K562 (cell line): Measurements from ENCODE around the gene YIPF2. TPM values are rescaled to one million over a fixed set of nuclear protein-coding genes. Genes with fewer than 3 reads are reported as not detected.

Experiments
- ATAC-seq: fragments of 200-7000 bp; cut with Tn5 transposase; 3 replicates; pipeline ENCODE4 v1.9.1; 2020; ENCODE audit warnings: moderate library complexity
- BruUV-seq: library from RNA; stranded (reverse); fragments of 400-500 nt; replicated peaks from 2 replicates; lab custom pipeline; 2021; lab: Mats Ljungman, UMichigan
- CTCF ChIA-PET: fragments of 300-600 bp; formaldehyde crosslinking; extraction: SDS; loops from one replicate; lab custom pipeline; 2021; ENCODE audit warnings: low intra/inter-chr PET ratio; lab: Yijun Ruan, JAX
- POLR2A ChIA-PET: fragments of 300-600, 350-650 bp; sonication (Branson Sonifier 250); formaldehyde crosslinking; extraction: SDS; loops from one replicate; lab custom pipeline; 2021; ENCODE audit warnings: antibody characterized with exemption, inconsistent platforms; lab: Yijun Ruan, JAX
- DNase-seq, 4 experiments: peaks; one replicate each; pipeline versions ENCODE4 v3.0.0 to v3.0.0-alpha.2; 2011 to 2018; ENCODE audit warnings: low spot score in 3 of 4, mixed read lengths in 3 of 4; ENCODE audit errors: extremely low read depth in 1 of 4
- FAIRE-seq: peaks from 2 replicates; lab custom pipeline; 2011; peaks lifted over from hg19 to GRCh38; lab: Jason Lieb, UNC
- H2AFZ ChIP-seq: 2 replicates; pipeline ENCODE4 v1.6.0; 2011; ENCODE audit warnings: low read depth, low read length, control low read depth, inconsistent platforms
- H3K27ac ChIP-seq: fragments of 200-600 bp; 3 replicates; pipeline ENCODE4 v1.8.0; 2011; ENCODE audit warnings: low read depth, mild to moderate bottlenecking, control low read depth, inconsistent platforms, low read length, moderate library complexity, mixed read lengths; ENCODE audit errors: extremely low read depth
- H3K27me3 ChIP-seq, 2 experiments: fragments of 300-600 bp in 1 of 2; 2 replicates in 1 of 2; 3 replicates in 1 of 2; pipeline versions ENCODE4 v1.6.0 to v1.8.0; 2011; ENCODE audit warnings: inconsistent platforms in 2 of 2, low read length in 2 of 2, mild to moderate bottlenecking in 1 of 2, mixed read lengths in 1 of 2, moderate library complexity in 1 of 2; ENCODE audit not compliant: control insufficient read depth in 2 of 2, insufficient read depth in 2 of 2
- H3K36me3 ChIP-seq: fragments of 300-600 bp; 3 replicates; pipeline ENCODE4 v1.8.0; 2011; ENCODE audit warnings: mild to moderate bottlenecking, low read length, inconsistent platforms; ENCODE audit not compliant: control insufficient read depth, insufficient read depth
- H3K4me1 ChIP-seq, 2 experiments: fragments of 200-600 bp in 1 of 2; replicated peaks in 1 of 2; 2 replicates in 1 of 2; 3 replicates in 1 of 2; pipeline versions ENCODE4 v1.5.1 to v1.8.0; 2011; ENCODE audit warnings: inconsistent platforms in 2 of 2, low read length in 2 of 2, mild to moderate bottlenecking in 1 of 2, mixed read lengths in 1 of 2, moderate library complexity in 1 of 2; ENCODE audit not compliant: control insufficient read depth in 2 of 2, insufficient read depth in 2 of 2
- H3K4me2 ChIP-seq: 2 replicates; pipeline ENCODE4 v1.6.1; 2011; ENCODE audit warnings: low read length, control low read depth, inconsistent platforms, mixed read lengths; ENCODE audit not compliant: insufficient read depth
- H3K4me3 ChIP-seq: fragments of 200-600 bp; sonication (generic), shearing (Covaris generic); 2 replicates; pipeline ENCODE4 v1.5.1; 2016; ENCODE audit warnings: control low read depth, inconsistent platforms
- H3K79me2 ChIP-seq: fragments of 200-600 bp; 3 replicates; pipeline ENCODE4 v1.8.0; 2011; ENCODE audit warnings: low read length, inconsistent platforms; ENCODE audit not compliant: control insufficient read depth, insufficient read depth
- H3K9ac ChIP-seq, 2 experiments: 2 replicates each; pipeline versions ENCODE4 v1.6.0 to v1.6.1; 2011; ENCODE audit warnings: low read depth in 2 of 2, low read length in 2 of 2, control low read depth in 1 of 2, inconsistent platforms in 1 of 2, mild to moderate bottlenecking in 1 of 2, mixed read lengths in 1 of 2; ENCODE audit not compliant: insufficient read depth in 1 of 2
- H3K9me1 ChIP-seq: one replicate; pipeline ENCODE4 v1.6.0; 2011; ENCODE audit warnings: inconsistent platforms, mild to moderate bottlenecking, low read length, moderate library complexity; ENCODE audit not compliant: control insufficient read depth, insufficient read depth
- H3K9me3 ChIP-seq: replicated peaks from 2 replicates; pipeline ENCODE4 v1.5.1; 2011; ENCODE audit warnings: low read depth, low read length, inconsistent platforms; ENCODE audit not compliant: control insufficient read depth, insufficient read depth
- H4K20me1 ChIP-seq: replicated peaks from 2 replicates; pipeline ENCODE4 v1.6.1; 2011; ENCODE audit warnings: low read length, inconsistent platforms, mixed read lengths; ENCODE audit not compliant: control insufficient read depth, insufficient read depth
- ARID2 ChIP-seq: fragments of 450-650 bp; IDR thresholded peaks from 2 replicates; pipeline ENCODE4 v1.6.1; 2017; ENCODE audit warnings: antibody characterized with exemption, mild to moderate bottlenecking
- CBX1 ChIP-seq: sonication (generic); IDR thresholded peaks from 2 replicates; pipeline ENCODE4 v1.6.1; 2016; ENCODE audit warnings: antibody characterized with exemption, low read depth, mild to moderate bottlenecking
- CEBPB ChIP-seq: fragments of 450-650 bp; IDR thresholded peaks from 2 replicates; pipeline ENCODE4 v1.6.1; 2016; ENCODE audit warnings: missing genetic modification characterization, missing compliant biosample characterization
- CEBPG ChIP-seq, 3 experiments: fragments of 200-800 bp in 1 of 3; sonication (Bioruptor generic) in 1 of 3; sonication (generic) in 1 of 3; formaldehyde crosslinking in 1 of 3; IDR thresholded peaks in 2 of 3; conservative IDR thresholded peaks in 1 of 3; 2 replicates each; pipeline versions ENCODE4 v1.6.1 to v1.8.0; 2016 to 2022; ENCODE audit warnings: missing compliant biosample characterization in 2 of 3, missing genetic modification characterization in 2 of 3, mild to moderate bottlenecking in 1 of 3, missing genetic modification reagents in 1 of 3
- ESRRB ChIP-seq: fragments of 250-450 bp; sonication (Bioruptor Pico); IDR thresholded peaks from 2 replicates; pipeline ENCODE4 v1.5.0; 2020; ENCODE audit warnings: mild to moderate bottlenecking, moderate library complexity, borderline replicate concordance
- FOXJ3 ChIP-seq: sonication (generic); formaldehyde crosslinking; IDR thresholded peaks from 2 replicates; pipeline ENCODE4 v1.4.0; 2020; ENCODE audit warnings: mild to moderate bottlenecking, missing genetic modification reagents
- FUS ChIP-seq: fragments of 200-400 bp; formaldehyde crosslinking; optimal IDR thresholded peaks from 2 replicates; pipeline ENCODE3; 2017; ENCODE audit warnings: low read depth, low read length
- GATAD2B ChIP-seq: fragments of 450-650 bp; IDR thresholded peaks from 2 replicates; pipeline ENCODE4 v1.6.1; 2017; ENCODE audit warnings: mild to moderate bottlenecking, borderline replicate concordance
- KDM1A ChIP-seq, 2 experiments: fragments of 450-650 bp; IDR thresholded peaks; 2 replicates each; pipeline ENCODE4 v1.6.1; 2016; ENCODE audit warnings: mild to moderate bottlenecking in 2 of 2
- MIER1 ChIP-seq: fragments of 450-650 bp; IDR thresholded peaks from 2 replicates; pipeline ENCODE4 v1.6.1; 2016; ENCODE audit warnings: antibody characterized with exemption, mild to moderate bottlenecking, low read depth
- MTA3 ChIP-seq: fragments of 450-650 bp; formaldehyde crosslinking; IDR thresholded peaks from 2 replicates; pipeline ENCODE4 v1.6.1; 2017; ENCODE audit warnings: mild to moderate bottlenecking, borderline replicate concordance
- POLR2B ChIP-seq: fragments of 450-650 bp; IDR thresholded peaks from 2 replicates; pipeline ENCODE4 v1.6.1; 2018; ENCODE audit warnings: low read depth; ENCODE audit not compliant: partially characterized antibody
- RBFOX2 ChIP-seq: fragments of 200-400 bp; formaldehyde crosslinking; IDR thresholded peaks from 2 replicates; pipeline ENCODE4 v1.6.1; 2017; ENCODE audit warnings: low read depth, mild to moderate bottlenecking, low read length, moderate library complexity
- SMAD2 ChIP-seq: fragments of 150-350 bp; IDR thresholded peaks from 2 replicates; pipeline ENCODE4 v1.6.1; 2014; ENCODE audit warnings: low read depth, mild to moderate bottlenecking, low read length
- SMARCA4 ChIP-seq: fragments of 450-650 bp; IDR thresholded peaks from 2 replicates; pipeline ENCODE4 v1.6.1; 2016
- SPI1 ChIP-seq: IDR thresholded peaks from 2 replicates; pipeline ENCODE4 v1.6.1; 2011; ENCODE audit warnings: low read depth, low read length, control low read depth, borderline replicate concordance
- TCF3 ChIP-seq: sonication (generic); formaldehyde crosslinking; IDR thresholded peaks from 2 replicates; pipeline ENCODE4 v1.4.0; 2020; ENCODE audit warnings: mild to moderate bottlenecking, missing genetic modification reagents
- ZKSCAN8 ChIP-seq: fragments of 200-800 bp; sonication (Bioruptor generic); IDR thresholded peaks from 2 replicates; pipeline ENCODE4 v1.6.1; 2016; ENCODE audit warnings: missing genetic modification characterization, missing compliant biosample characterization
- ZMIZ1 ChIP-seq, 2 experiments: fragments of 150-350 bp in 1 of 2; IDR thresholded peaks; 2 replicates each; pipeline ENCODE4 v1.6.1; 2012 to 2016; ENCODE audit warnings: low read depth in 2 of 2, low read length in 2 of 2, mild to moderate bottlenecking in 1 of 2, moderate library complexity in 1 of 2
- ZNF778 ChIP-seq: fragments of 450-650 bp; formaldehyde crosslinking; IDR thresholded peaks from 2 replicates; pipeline ENCODE4 v1.4.0; 2020; ENCODE audit warnings: mild to moderate bottlenecking, moderate library complexity
- WGBS: fragments of 100-300 bp; shearing (Covaris generic); methylation state at CpG from one replicate; pipeline ENCODE4 v1.1.6; 2016; ENCODE audit warnings: low coverage, mixed read lengths; ENCODE audit not compliant: insufficient coverage; ENCODE audit errors: missing lambda C conversion rate; 5-methylcytosine and 5-hydroxymethylcytosine counted together
- in situ Hi-C: fragments of 300-500 bp; cut with MboI; formaldehyde crosslinking; loops from 4 replicates; pipeline ENCODE4 v1.15.0; 2018; ENCODE audit warnings: inconsistent platforms, mixed read lengths
- intact Hi-C: fragments of 100-400 bp; cut with micrococcal nuclease; formaldehyde crosslinking; loops from 2 replicates; pipeline ENCODE4 v1.14.2; 2022
- polyA plus RNA-seq, 8 experiments: library from polyadenylated mRNA; depleted of rRNA in 4 of 8; stranded (reverse) in 5 of 8; unstranded in 3 of 8; fragments of >200 nt; fragmentation: Nextera tagmentation in 2 of 8; fragmentation: Illumina TruSeq in 1 of 8; extraction: Ambion mirVana in 2 of 8; extraction: Trizol in 1 of 8; gene quantifications; 2 replicates each; pipeline versions ENCODE4 v1.2.1 to v1.2.3, GENCODE V29; 2011 to 2014; ENCODE audit warnings: inconsistent platforms in 1 of 8, missing spikeins in 1 of 8
- total RNA-seq, 7 experiments: library from RNA; depleted of rRNA in 6 of 7; stranded (reverse); fragments of >200 nt in 6 of 7; fragmentation: Illumina TruSeq in 2 of 7; extraction: Trizol in 2 of 7; gene quantifications; 2 replicates each; pipeline versions ENCODE4 v1.2.1 to v1.2.3, GENCODE V29; 2011 to 2021; ENCODE audit warnings: low replicate concordance in 1 of 7

The YIPF2 gene
- total and polyA plus RNA-seq, 9 of the 15 experiments (the other 6 are each of a cell fraction or from before 2014, with no cell fraction given): 1.3 to 65.2 (median 31.6) TPM

GRCh38 chr19:10935371-10936059 is 7.1 kb upstream of the YIPF2 start:
- ChIA-PET POLR2A (interaction anchor here (0.6 to 0.7 kb wide), 3 partner anchors 10 to 48 kb away, joined by 3 to 5 read pairs (median 4); no protein-coding TSS in a partner anchor), CTCF (interaction anchor here (0.7 kb wide), 1 partner anchor 98 kb away, joined by 3 read pairs; no protein-coding TSS in a partner anchor)
- in situ Hi-C loops: no loop called here
- Histone ChIP-seq H3K36me3 (peaks cover 17% of the 10 kb centered on the region), H3K4me2 (peak overlapping the region; percentile 46), H4K20me1 (0 out of 2 replicates have a peak, but pooled peaks cover 4% of the 10 kb centered on the region), H3K79me2 (peaks cover 4% of the 10 kb centered on the region), H3K9me1 (no peaks in the 10 kb centered on the region), H3K27me3 (no peaks in the 10 kb centered on the region), H3K9me3 (no peaks in the 10 kb centered on the region), H2AFZ (peak overlapping the region; percentile 54), H3K4me1 (peaks cover 18 to 20% of the 10 kb centered on the region in 2 experiments), H3K27ac (peak overlapping the region; percentile 69; the same call in 2 of the 3 replicates), H3K9ac (peak overlapping the region; percentile 12 to 74; a peak in 2 of 4 replicates), H3K4me3 (no peak overlapping the region)
- 26% methylated on average over 9 of the region's 9 CpGs for WGBS
- FAIRE-seq (peak; percentile 77), ATAC-seq (peak; percentile 86), DNase-seq (peak in 3 of 4 experiments; percentile 6 to 72 (median 58))
- no TSS peak for BruUV-seq
- intact Hi-C loops: loop anchor here (5.0 kb wide), 1 partner anchor 197 kb away; no protein-coding TSS in a partner anchor
- TF ChIP-seq ZNF778 (CRISPR knock-in tag) (no peak), ZKSCAN8 (CRISPR knock-in tag) (no peak), CEBPB (tag) (peak; percentile 78), MIER1 (no peak), POLR2B (no peak), CBX1 (no peak), KDM1A (IDR thresholded peaks at IDR 0.05) (peak; percentile 51 to 56; a peak in 2 of 4 replicates), TCF3 (CRISPR knock-in tag) (peak; percentile 81), GATAD2B (no peak), ARID2 (no peak), SPI1 (peak; percentile 70), SMAD2 (no peak), ESRRB (CRISPR knock-in tag) (no peak), FUS (no peak), ZMIZ1 (IDR thresholded peaks at IDR 0.05; ENCODE audit: low read depth in 2 of 2, low read length in 2 of 2) (0 out of 4 replicates have a peak, but pooled peaks of 1 of the 2 experiments have one; percentile 20), RBFOX2 (no peak), SMARCA4 (peak; percentile 51), MTA3 (no peak), CEBPG (CRISPR knock-in tag; IDR thresholded peaks at IDR 0.05) (peak; percentile 79), CEBPG (tag; conservative IDR thresholded peaks at IDR 0.05 in 1 of 2, IDR thresholded peaks at IDR 0.05 in 1 of 2) (peak; percentile 27 to 61; a peak in 3 of 4 replicates), FOXJ3 (CRISPR knock-in tag) (no peak)
